Measurements from ENCODE around the gene ACE.

The ACE gene

DNA sequence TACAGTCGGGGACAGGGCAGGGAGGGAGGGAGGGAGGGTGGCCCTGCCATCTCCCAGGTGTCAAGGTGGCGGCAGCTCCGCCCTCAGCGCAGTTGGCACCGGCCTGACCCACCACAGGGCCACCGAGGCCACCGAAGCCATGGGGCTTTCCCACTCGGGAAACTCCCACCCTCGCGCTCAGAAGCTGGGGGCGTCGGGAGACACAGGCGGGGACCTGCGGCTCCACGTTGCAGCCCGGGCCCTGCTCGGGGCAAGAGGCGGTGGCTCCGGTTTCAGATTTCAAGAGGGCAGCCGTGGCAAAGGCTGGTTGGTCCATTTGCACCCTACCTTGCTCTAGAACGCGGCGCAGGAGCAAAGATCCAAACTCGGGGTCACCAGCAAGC lies 31.3 kb upstream of the ACE start:
- Histone ChIP-seq H4K20me1 (ENCODE audit: insufficient read depth) (no peaks in the 10 kb centered on the region), H3K27ac (peak overlapping the region; percentile 80), H3K79me2 (ENCODE audit: insufficient read depth, low read depth) (no peaks in the 10 kb centered on the region), H3K4me3 (IDR thresholded peaks at IDR 0.05; ENCODE audit: insufficient read depth, low read depth, low read length) (no peak overlapping the region), H3K4me1 (ENCODE audit: low read depth, poor library complexity, severe bottlenecking) (peaks cover 14% of the 10 kb centered on the region), H3K9ac (peak overlapping the region; percentile 99), H3K27me3 (ENCODE audit: insufficient read depth, low read depth) (no peaks in the 10 kb centered on the region; the same call in 1 of the 2 replicates), H2AFZ (ENCODE audit: low read depth) (peak overlapping the region; percentile 99), H3K4me2 (peak overlapping the region; percentile 79), H3K36me3 (ENCODE audit: insufficient read depth) (no peaks in the 10 kb centered on the region)
- TF ChIP-seq, protein P1, sequence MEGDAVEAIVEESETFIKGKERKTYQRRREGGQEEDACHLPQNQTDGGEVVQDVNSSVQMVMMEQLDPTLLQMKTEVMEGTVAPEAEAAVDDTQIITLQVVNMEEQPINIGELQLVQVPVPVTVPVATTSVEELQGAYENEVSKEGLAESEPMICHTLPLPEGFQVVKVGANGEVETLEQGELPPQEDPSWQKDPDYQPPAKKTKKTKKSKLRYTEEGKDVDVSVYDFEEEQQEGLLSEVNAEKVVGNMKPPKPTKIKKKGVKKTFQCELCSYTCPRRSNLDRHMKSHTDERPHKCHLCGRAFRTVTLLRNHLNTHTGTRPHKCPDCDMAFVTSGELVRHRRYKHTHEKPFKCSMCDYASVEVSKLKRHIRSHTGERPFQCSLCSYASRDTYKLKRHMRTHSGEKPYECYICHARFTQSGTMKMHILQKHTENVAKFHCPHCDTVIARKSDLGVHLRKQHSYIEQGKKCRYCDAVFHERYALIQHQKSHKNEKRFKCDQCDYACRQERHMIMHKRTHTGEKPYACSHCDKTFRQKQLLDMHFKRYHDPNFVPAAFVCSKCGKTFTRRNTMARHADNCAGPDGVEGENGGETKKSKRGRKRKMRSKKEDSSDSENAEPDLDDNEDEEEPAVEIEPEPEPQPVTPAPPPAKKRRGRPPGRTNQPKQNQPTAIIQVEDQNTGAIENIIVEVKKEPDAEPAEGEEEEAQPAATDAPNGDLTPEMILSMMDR (conservative IDR thresholded peaks at IDR 0.05; ENCODE audit: low read depth, low read length), result peak; percentile 44; the same call in 1 of the 2 replicates

DNA sequence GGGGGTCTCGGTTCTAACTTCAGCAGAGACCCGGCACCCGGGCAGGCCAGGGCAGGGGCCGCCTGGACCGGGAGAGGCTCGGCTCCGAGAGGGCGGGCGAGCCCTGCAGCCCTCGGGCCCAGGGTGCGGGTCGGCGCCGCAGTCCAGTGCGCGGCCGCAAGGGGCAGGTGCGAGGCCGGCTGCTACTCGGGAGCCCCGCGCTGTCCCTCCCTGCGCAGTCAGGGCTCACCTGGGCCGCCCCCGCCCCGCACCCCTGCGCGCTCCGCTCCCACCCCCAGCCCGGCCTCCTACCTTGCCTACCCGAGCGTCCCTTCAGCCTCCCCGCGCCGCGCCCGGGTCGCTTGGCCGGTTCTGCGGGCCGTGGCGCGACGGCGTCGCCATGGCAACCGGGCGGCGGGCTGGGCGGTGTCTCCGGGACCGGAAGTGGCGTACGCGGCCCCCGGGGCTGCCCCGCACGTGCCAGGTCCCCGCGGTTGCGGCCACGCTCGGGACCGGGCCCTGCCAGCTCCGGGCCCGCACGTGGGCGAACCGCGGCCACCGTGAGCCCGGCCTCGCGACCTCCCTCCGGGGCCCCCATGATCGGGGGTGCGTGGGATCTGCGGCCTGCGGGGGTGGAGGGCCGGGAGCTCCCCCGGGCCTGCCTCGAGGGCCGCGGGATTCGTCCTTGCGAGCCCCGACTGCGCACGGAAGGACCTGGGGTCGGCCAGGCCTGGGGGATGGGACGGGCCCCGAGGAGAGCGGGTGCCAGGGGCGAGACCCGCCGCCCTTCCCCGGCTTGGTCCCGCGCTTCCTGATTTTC lies 30.7 kb upstream of the ACE start, which contains the start of gene CYB561:
Gene CYB561, minus strand, starts transcription at position 353 of the 799 bp plus-strand sequence. CDS start 8,759 bp downstream, outside the sequence.
- TF ChIP-seq, protein P1 (conservative IDR thresholded peaks at IDR 0.05; ENCODE audit: low read depth, low read length), result 0 out of 2 replicates have a peak, but pooled peaks have one; percentile 30
- Histone ChIP-seq H3K9ac (peak within 1 kb of the TSS; percentile 99), H2AFZ (ENCODE audit: low read depth) (peak within 1 kb of the TSS; percentile 99), H4K20me1 (ENCODE audit: insufficient read depth) (no peaks in the 10 kb centered on the region), H3K4me3 (IDR thresholded peaks at IDR 0.05; ENCODE audit: insufficient read depth, low read depth, low read length) (no peak within 1 kb of the TSS), H3K4me2 (peak within 1 kb of the TSS; percentile 79), H3K36me3 (ENCODE audit: insufficient read depth) (no peaks in the 10 kb centered on the region), H3K79me2 (ENCODE audit: insufficient read depth, low read depth) (no peaks in the 10 kb centered on the region), H3K4me1 (ENCODE audit: low read depth, poor library complexity, severe bottlenecking) (peaks cover 14% of the 10 kb centered on the region), H3K27me3 (ENCODE audit: insufficient read depth, low read depth) (no peaks in the 10 kb centered on the region; the same call in 1 of the 2 replicates), H3K27ac (peak within 1 kb of the TSS; percentile 80)

DNA sequence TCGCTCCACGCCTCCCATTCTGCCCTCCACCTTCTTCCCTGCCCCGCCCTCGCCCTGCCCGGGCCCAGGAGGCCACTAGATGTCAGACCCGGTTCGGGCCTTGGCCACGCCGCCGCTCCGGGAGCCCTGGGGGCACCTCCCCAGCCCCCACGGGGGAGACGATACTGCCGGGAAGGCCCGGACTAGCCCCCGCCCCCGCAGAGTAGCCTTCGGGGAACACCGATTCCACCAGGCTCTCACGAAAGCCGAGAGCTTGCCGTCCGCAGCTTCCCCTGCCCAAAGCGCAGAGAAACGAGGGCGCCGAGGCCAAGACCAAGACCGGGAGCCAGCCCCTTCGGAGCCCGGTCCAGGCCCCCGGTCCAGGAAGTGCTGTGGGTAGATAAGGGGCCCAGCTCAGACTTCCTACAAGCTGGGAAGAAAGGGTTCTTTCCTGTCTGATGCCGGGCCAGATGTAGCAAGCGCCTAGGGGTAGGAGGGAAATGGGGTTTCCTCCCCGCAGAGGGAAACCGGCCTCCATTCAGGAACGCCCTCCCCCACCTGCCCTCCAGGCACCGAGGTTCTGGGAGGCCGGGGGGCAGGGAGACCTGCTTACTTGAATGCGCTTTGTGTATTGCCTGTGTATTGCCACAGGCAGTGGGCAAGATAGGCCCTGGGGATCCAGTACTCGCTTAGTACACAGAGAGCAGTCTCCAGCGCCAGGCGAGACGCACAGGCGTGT lies 29.9 kb upstream of the ACE start:
- peak overlapping the region; percentile 99 for H2AFZ ChIP-seq (ENCODE audit: low read depth)
- no peak overlapping the region for H3K4me3 ChIP-seq (IDR thresholded peaks at IDR 0.05; ENCODE audit: insufficient read depth, low read depth, low read length)
- peaks cover 1% of the 10 kb centered on the region; the same call in 1 of the 2 replicates for H3K27me3 ChIP-seq (ENCODE audit: insufficient read depth, low read depth)
- no peaks in the 10 kb centered on the region for H4K20me1 ChIP-seq (ENCODE audit: insufficient read depth)
- peak overlapping the region; percentile 79 for H3K4me2 ChIP-seq
- H3K27ac ChIP-seq, result peak overlapping the region; percentile 80
- H3K79me2 ChIP-seq (ENCODE audit: insufficient read depth, low read depth), result no peaks in the 10 kb centered on the region
- H3K4me1 ChIP-seq (ENCODE audit: low read depth, poor library complexity, severe bottlenecking), result peaks cover 14% of the 10 kb centered on the region
- H3K36me3 ChIP-seq (ENCODE audit: insufficient read depth), result no peaks in the 10 kb centered on the region
- TF ChIP-seq, protein P1 (conservative IDR thresholded peaks at IDR 0.05; ENCODE audit: low read depth, low read length), result no peak
- peak overlapping the region; percentile 99 for H3K9ac ChIP-seq

DNA sequence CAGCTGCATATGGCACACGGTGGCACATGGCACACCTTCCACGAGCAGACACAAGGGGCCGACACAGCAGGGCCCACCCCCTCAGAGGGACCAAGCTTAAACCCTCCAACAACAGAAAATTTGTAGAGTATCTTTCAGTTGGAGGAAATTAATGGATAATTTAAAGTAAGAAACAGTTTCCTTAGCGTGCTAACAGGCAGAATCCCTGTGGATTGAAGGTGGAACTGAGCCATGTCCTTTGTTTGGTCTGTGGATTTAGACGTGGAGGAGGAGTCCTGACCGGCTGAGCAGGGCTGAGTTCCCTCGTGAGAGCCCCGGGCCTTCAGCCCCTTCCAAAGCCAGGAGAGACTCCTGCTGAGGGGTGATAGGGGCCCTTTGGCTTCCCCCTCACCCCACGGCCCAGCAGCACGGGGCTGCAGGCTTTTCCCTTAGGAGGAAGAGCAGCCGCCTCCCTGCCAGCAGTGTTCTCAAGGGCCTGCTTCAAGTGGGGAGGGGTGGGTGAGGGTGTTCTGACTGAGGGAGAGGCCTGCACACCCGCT lies 29.3 kb upstream of the ACE start:
- Histone ChIP-seq H3K27me3 (ENCODE audit: insufficient read depth, low read depth) (peaks cover 2% of the 10 kb centered on the region; the same call in 1 of the 2 replicates), H3K4me1 (ENCODE audit: low read depth, poor library complexity, severe bottlenecking) (peaks cover 14% of the 10 kb centered on the region), H3K9ac (peak overlapping the region; percentile 99; the same call in 1 of the 2 replicates), H3K27ac (no peak overlapping the region), H2AFZ (ENCODE audit: low read depth) (peak overlapping the region; percentile 99; the same call in 1 of the 2 replicates), H3K4me3 (IDR thresholded peaks at IDR 0.05; ENCODE audit: insufficient read depth, low read depth, low read length) (no peak overlapping the region), H3K4me2 (peak overlapping the region; percentile 79; the same call in 1 of the 2 replicates), H4K20me1 (ENCODE audit: insufficient read depth) (no peaks in the 10 kb centered on the region), H3K36me3 (ENCODE audit: insufficient read depth) (no peaks in the 10 kb centered on the region), H3K79me2 (ENCODE audit: insufficient read depth, low read depth) (no peaks in the 10 kb centered on the region)
- TF ChIP-seq, protein P1 (conservative IDR thresholded peaks at IDR 0.05; ENCODE audit: low read depth, low read length), result no peak

Data from KMS-11 (cell line).